ENCODE measurements around the gene TMEM138.

TMEM138 gene

GRCh38 chr11:61361741-61362541 lies at the start of gene TMEM138, which contains the start of gene CYB561A3:
TMEM138 (plus strand) TSS chr11:61362374; CDS start chr11:61364391, 2,017 bp downstream.
CYB561A3 (minus strand) TSS chr11:61361882; CDS start chr11:61356713, 5,169 bp downstream.
- DNase-seq (ENCODE audit: low read depth), result peak; percentile 93

- DNase-seq (ENCODE audit: low read depth), result no peak
Observed at GRCh38 chr11:61315260-61315659, 46.9 kb upstream of the TMEM138 start.

GRCh38 chr11:61325649-61326414 lies 36.3 kb upstream of the TMEM138 start:
- no peak for DNase-seq (ENCODE audit: low read depth)

- peak; percentile 19 for DNase-seq (ENCODE audit: low read depth)
Observed at GRCh38 chr11:61327669-61328071, 34.5 kb upstream of the TMEM138 start.

GRCh38 chr11:61328351-61328750 lies 33.8 kb upstream of the TMEM138 start:
- DNase-seq (ENCODE audit: low read depth), result no peak

- no peak for DNase-seq (ENCODE audit: low read depth)
Observed at GRCh38 chr11:61329871-61330270, 32.3 kb upstream of the TMEM138 start.

- DNase-seq (ENCODE audit: low read depth), result no peak
Observed at GRCh38 chr11:61331651-61332050, 30.5 kb upstream of the TMEM138 start.

GRCh38 chr11:61332281-61332796 lies 29.8 kb upstream of the TMEM138 start:
- peak; percentile 19 for DNase-seq (ENCODE audit: low read depth)

- peak; percentile 89 for DNase-seq (ENCODE audit: low read depth)
Observed at GRCh38 chr11:61332797-61333549, 29.2 kb upstream of the TMEM138 start, which contains the start of the genes DDB1 and TKFC. DDB1 (minus strand) TSS chr11:61333105; CDS start chr11:61332968, 137 bp downstream. TKFC (plus strand) TSS chr11:61333228; CDS start chr11:61334729, 1,501 bp downstream.

GRCh38 chr11:61333550-61334433 lies 28.4 kb upstream of the TMEM138 start:
- DNase-seq (ENCODE audit: low read depth), result no peak

GRCh38 chr11:61334434-61335354 lies 27.5 kb upstream of the TMEM138 start:
- no peak for DNase-seq (ENCODE audit: low read depth)

GRCh38 chr11:61335355-61335710 lies 26.8 kb upstream of the TMEM138 start:
- no peak for DNase-seq (ENCODE audit: low read depth)

- peak; percentile 55 for DNase-seq (ENCODE audit: low read depth)
Observed at GRCh38 chr11:61336171-61336935, 25.8 kb upstream of the TMEM138 start.

- no peak for DNase-seq (ENCODE audit: low read depth)
Observed at GRCh38 chr11:61337706-61338470, 24.3 kb upstream of the TMEM138 start.

GRCh38 chr11:61338783-61339489 lies 23.2 kb upstream of the TMEM138 start:
- DNase-seq (ENCODE audit: low read depth), result no peak

GRCh38 chr11:61339490-61339878 lies 22.7 kb upstream of the TMEM138 start:
- no peak for DNase-seq (ENCODE audit: low read depth)

GRCh38 chr11:61340979-61341378 lies 21.2 kb upstream of the TMEM138 start:
- DNase-seq (ENCODE audit: low read depth), result no peak

GRCh38 chr11:61341706-61342105 lies 20.5 kb upstream of the TMEM138 start:
- no peak for DNase-seq (ENCODE audit: low read depth)
